ENCODE measurements around the gene SBK2.

- TF ChIP-seq CTCF (conservative IDR thresholded peaks at IDR 0.05 in 1 of 2, IDR thresholded peaks at IDR 0.05 in 1 of 2; ENCODE audit: low read depth in 1 of 2, low read length in 2 of 2) = no peak
- no peak for TF ChIP-seq EZH2 (IDR thresholded peaks at IDR 0.05; ENCODE audit: low read length, missing control alignments)
Measured at GRCh38 chr19:55585658-55586339, 48.9 kb upstream of the SBK2 start.
